ENCODE data around the gene NDUFV1. TPM values are rescaled to one million over a fixed set of nuclear protein-coding genes. Genes with fewer than 3 reads are reported as not detected.
A peak's percentile ranks its signal among the peaks of the same experiment; 100 is the strongest.

The NDUFV1 gene
- total and polyA plus RNA-seq, 2 donors (not counting 1 experiment from before 2014, with no cell fraction given) = 238 to 315 TPM

DNA sequence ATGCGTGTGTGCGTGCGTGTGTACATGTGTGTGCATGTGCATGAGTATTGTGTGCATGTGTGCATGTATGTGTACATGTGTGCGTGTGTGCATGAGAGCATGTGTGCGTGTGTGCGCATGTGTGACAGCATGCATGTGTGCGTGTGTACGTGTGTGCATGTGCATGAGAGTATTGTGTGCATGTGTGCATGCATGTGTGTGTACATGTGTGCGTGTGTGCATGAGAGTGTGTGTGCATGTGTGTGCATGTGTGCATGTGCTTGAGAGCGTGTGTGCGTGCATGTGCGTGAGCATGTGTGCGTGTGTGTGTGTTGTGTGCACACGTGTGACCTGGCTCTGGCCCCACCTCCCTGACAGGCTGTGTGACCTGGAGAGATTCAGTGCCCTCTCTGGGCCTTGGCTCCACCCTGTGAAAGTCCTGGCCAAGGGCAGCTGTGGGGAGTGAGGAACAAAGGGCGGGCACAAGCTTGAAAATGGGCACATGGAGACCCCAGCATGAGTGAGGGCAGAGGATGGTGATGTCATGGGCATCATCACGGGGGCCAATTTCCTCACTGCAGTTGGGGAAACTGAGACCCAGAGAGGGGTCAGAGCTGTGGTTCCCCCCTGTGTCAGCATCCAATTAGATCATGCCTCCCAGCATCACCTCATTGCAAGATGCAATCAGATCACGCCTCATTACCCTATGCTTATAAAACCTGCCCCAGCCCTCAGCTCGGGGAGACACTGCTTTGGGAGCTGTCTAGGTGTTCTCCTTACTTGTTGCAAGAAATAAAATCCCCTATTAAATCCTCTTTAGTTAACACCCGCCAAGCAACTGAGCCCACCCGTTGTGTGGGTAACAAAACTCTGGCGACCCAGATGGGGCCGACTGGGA is 43.1 kb downstream of the NDUFV1 start:
- Mint-ChIP-seq H3K9me3 (ENCODE audit: insufficient read depth) (no peaks in the 10 kb centered on the region), H3K27ac (peak overlapping the region; percentile 85), H3K4me3 (peak overlapping the region; percentile 95), H3K27me3 (no peaks in the 10 kb centered on the region), H3K4me1 (peaks cover 61% of the 10 kb centered on the region)
- POLR2A ChIA-PET = interaction anchor here (0.6 to 1.1 kb wide), 4 partner anchors 20 to 379 kb away, joined by 3 to 13 read pairs (median 3); partner anchors contain the start of genes GSTP1 and NUDT8
- 70% methylated on average over 21 of the region's 22 CpGs for WGBS (ENCODE audit: insufficient coverage)
- Histone ChIP-seq H2AFZ (ENCODE audit: insufficient read depth, low read depth, low read length, poor library complexity, severe bottlenecking) (peak overlapping the region; percentile 57), H3K36me3 (replicated peaks in 1 of 2; ENCODE audit: control extremely low read depth in 1 of 2, control insufficient read depth in 1 of 2, extremely low read depth in 1 of 2, insufficient read depth in 2 of 2, low read length in 1 of 2) (no peaks in the 10 kb centered on the region), H3K27ac (ENCODE audit: low read length in 2 of 2) (peak overlapping the region; percentile 38 to 57), H3K9ac (ENCODE audit: low read length) (peak overlapping the region; percentile 62), H3K4me2 (replicated peaks; ENCODE audit: low read depth, low read length, poor library complexity, severe bottlenecking) (peak overlapping the region; percentile 79), H3K9me3 (ENCODE audit: control extremely low read depth in 1 of 3, control insufficient read depth in 2 of 3, insufficient read depth in 1 of 3, low read length in 2 of 3) (peaks cover 0 to 27% (median 0%) of the 10 kb centered on the region in 3 donors), H3K79me2 (ENCODE audit: control insufficient read depth, insufficient read depth, low read length) (no peaks in the 10 kb centered on the region), H3K27me3 (replicated peaks in 1 of 4; ENCODE audit: control extremely low read depth in 1 of 4, control insufficient read depth in 3 of 4, insufficient read depth in 4 of 4, low read length in 3 of 4) (no peaks in the 10 kb centered on the region), H3K4me3 (ENCODE audit: control extremely low read depth in 1 of 5, extremely low read depth in 1 of 5, insufficient read depth in 1 of 5, low read depth in 2 of 5, low read length in 4 of 5) (peak overlapping the region in 4 of 5 experiments; percentile 47 to 65 (median 60)), H4K20me1 (ENCODE audit: control insufficient read depth, insufficient read depth, low read length, poor library complexity, severe bottlenecking) (no peaks in the 10 kb centered on the region), H3K4me1 (ENCODE audit: control insufficient read depth in 2 of 2, insufficient read depth in 2 of 2, low read length in 2 of 2) (peaks cover 58 to 63% of the 10 kb centered on the region in 2 donors)
- ATAC-seq (ENCODE audit: low read depth) = no peak
- no peak for TF ChIP-seq EZH2 (IDR thresholded peaks at IDR 0.05; ENCODE audit: borderline replicate concordance, insufficient read depth, low read depth, low read length, poor library complexity, severe bottlenecking)
- TF ChIP-seq, protein P1, sequence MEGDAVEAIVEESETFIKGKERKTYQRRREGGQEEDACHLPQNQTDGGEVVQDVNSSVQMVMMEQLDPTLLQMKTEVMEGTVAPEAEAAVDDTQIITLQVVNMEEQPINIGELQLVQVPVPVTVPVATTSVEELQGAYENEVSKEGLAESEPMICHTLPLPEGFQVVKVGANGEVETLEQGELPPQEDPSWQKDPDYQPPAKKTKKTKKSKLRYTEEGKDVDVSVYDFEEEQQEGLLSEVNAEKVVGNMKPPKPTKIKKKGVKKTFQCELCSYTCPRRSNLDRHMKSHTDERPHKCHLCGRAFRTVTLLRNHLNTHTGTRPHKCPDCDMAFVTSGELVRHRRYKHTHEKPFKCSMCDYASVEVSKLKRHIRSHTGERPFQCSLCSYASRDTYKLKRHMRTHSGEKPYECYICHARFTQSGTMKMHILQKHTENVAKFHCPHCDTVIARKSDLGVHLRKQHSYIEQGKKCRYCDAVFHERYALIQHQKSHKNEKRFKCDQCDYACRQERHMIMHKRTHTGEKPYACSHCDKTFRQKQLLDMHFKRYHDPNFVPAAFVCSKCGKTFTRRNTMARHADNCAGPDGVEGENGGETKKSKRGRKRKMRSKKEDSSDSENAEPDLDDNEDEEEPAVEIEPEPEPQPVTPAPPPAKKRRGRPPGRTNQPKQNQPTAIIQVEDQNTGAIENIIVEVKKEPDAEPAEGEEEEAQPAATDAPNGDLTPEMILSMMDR (IDR thresholded peaks at IDR 0.05) = no peak
- CTCF ChIA-PET = interaction anchor here (0.6 to 9.2 kb wide), 6 partner anchors 9 to 702 kb away, joined by 4 to 149 read pairs (median 30); partner anchors contain the start of gene NUDT8
- intact Hi-C loops (cut with micrococcal nuclease) = loop anchor here (5.0 kb wide), 1 partner anchor 38 kb away; no protein-coding TSS in a partner anchor
- DNase-seq = no peak
